HUES64 (cell line): ENCODE results near the gene CAPN12.
A peak's percentile ranks its signal among the peaks of the same experiment; 100 is the strongest.

Source experiments
- H3K27ac ChIP-seq: 2 replicates; pipeline ENCODE4 v1.7.0; 2013; ENCODE audit warnings: low read depth, low read length, inconsistent platforms
- H3K27me3 ChIP-seq: 2 replicates; pipeline ENCODE4 v1.6.1; 2013; ENCODE audit warnings: mild to moderate bottlenecking, low read length; ENCODE audit not compliant: insufficient read depth
- H3K36me3 ChIP-seq: 2 replicates; pipeline ENCODE4 v1.6.1; 2013; ENCODE audit warnings: mild to moderate bottlenecking, low read length; ENCODE audit not compliant: insufficient read depth
- H3K4me1 ChIP-seq: 2 replicates; pipeline ENCODE4 v1.6.1; 2013; ENCODE audit warnings: mild to moderate bottlenecking, low read length, moderate library complexity; ENCODE audit not compliant: insufficient read depth
- H3K4me3 ChIP-seq: 2 replicates; pipeline ENCODE4 v1.5.1; 2013; ENCODE audit warnings: mild to moderate bottlenecking, low read length, moderate library complexity
- H3K9ac ChIP-seq: 2 replicates; pipeline ENCODE4 v1.6.1; 2013; ENCODE audit warnings: mild to moderate bottlenecking, low read depth, low read length
- H3K9me3 ChIP-seq: 2 replicates; pipeline ENCODE4 v1.6.1; 2013; ENCODE audit warnings: low read depth, low read length; ENCODE audit not compliant: insufficient read depth
- WGBS: fragments of 150-250, 120-280 bp; methylation state at CpG from one replicate; pipeline ENCODE4 v1.1.7; 2013; ENCODE audit warnings: missing lambda C conversion rate; 5-methylcytosine and 5-hydroxymethylcytosine counted together

CAPN12 gene

GRCh38 chr19:38721979-38722773 is 22.1 kb downstream of the CAPN12 start:
- Histone ChIP-seq H3K9ac (no peak overlapping the region), H3K27me3 (no peaks in the 10 kb centered on the region), H3K4me3 (no peak overlapping the region), H3K4me1 (no peaks in the 10 kb centered on the region), H3K27ac (no peak overlapping the region), H3K9me3 (no peaks in the 10 kb centered on the region), H3K36me3 (peaks cover 99% of the 10 kb centered on the region)
- WGBS: 86% methylated on average over 17 of the region's 17 CpGs

GRCh38 chr19:38721496-38721895 is 22.8 kb downstream of the CAPN12 start:
- no peaks in the 10 kb centered on the region for H3K9me3 ChIP-seq
- no peak overlapping the region for H3K4me3 ChIP-seq
- H3K4me1 ChIP-seq: no peaks in the 10 kb centered on the region
- H3K27ac ChIP-seq: no peak overlapping the region
- 95% methylated on average over 20 of the region's 20 CpGs for WGBS
- peaks cover 99% of the 10 kb centered on the region for H3K36me3 ChIP-seq
- no peak overlapping the region for H3K9ac ChIP-seq
- H3K27me3 ChIP-seq: no peaks in the 10 kb centered on the region

GRCh38 chr19:38720559-38721236 is 23.6 kb downstream of the CAPN12 start:
- H3K9ac ChIP-seq: no peak overlapping the region
- H3K27me3 ChIP-seq: no peaks in the 10 kb centered on the region
- no peaks in the 10 kb centered on the region for H3K4me1 ChIP-seq
- H3K4me3 ChIP-seq: no peak overlapping the region
- 95% methylated on average over 15 of the region's 15 CpGs for WGBS
- H3K9me3 ChIP-seq: no peaks in the 10 kb centered on the region
- no peak overlapping the region for H3K27ac ChIP-seq
- peaks cover 97% of the 10 kb centered on the region for H3K36me3 ChIP-seq

GRCh38 chr19:38719761-38720558 is 24.3 kb downstream of the CAPN12 start:
- WGBS: 94% methylated on average over 24 of the region's 24 CpGs
- H3K9me3 ChIP-seq: no peaks in the 10 kb centered on the region
- no peaks in the 10 kb centered on the region for H3K27me3 ChIP-seq
- no peak overlapping the region for H3K27ac ChIP-seq
- peaks cover 95% of the 10 kb centered on the region for H3K36me3 ChIP-seq
- no peak overlapping the region for H3K4me3 ChIP-seq
- H3K9ac ChIP-seq: no peak overlapping the region
- no peaks in the 10 kb centered on the region for H3K4me1 ChIP-seq

GRCh38 chr19:38718747-38719543 is 25.3 kb downstream of the CAPN12 start:
- Histone ChIP-seq H3K27ac (0 out of 2 replicates have a peak overlapping the region, but pooled peaks have one; percentile 46), H3K36me3 (peaks cover 95% of the 10 kb centered on the region), H3K9me3 (no peaks in the 10 kb centered on the region), H3K4me3 (no peak overlapping the region), H3K9ac (no peak overlapping the region; the same call in 1 of the 2 replicates), H3K4me1 (no peaks in the 10 kb centered on the region), H3K27me3 (no peaks in the 10 kb centered on the region)
- 86% methylated on average over 24 of the region's 24 CpGs for WGBS

GRCh38 chr19:38717855-38718254 is 26.4 kb downstream of the CAPN12 start:
- WGBS: 96% methylated on average over 11 of the region's 11 CpGs
- no peaks in the 10 kb centered on the region for H3K9me3 ChIP-seq
- H3K27me3 ChIP-seq: no peaks in the 10 kb centered on the region
- H3K27ac ChIP-seq: no peak overlapping the region
- H3K9ac ChIP-seq: no peak overlapping the region
- H3K4me1 ChIP-seq: no peaks in the 10 kb centered on the region
- H3K4me3 ChIP-seq: no peak overlapping the region
- H3K36me3 ChIP-seq: peaks cover 95% of the 10 kb centered on the region

GRCh38 chr19:38717051-38717450 is 27.2 kb downstream of the CAPN12 start:
- no peaks in the 10 kb centered on the region for H3K27me3 ChIP-seq
- peaks cover 95% of the 10 kb centered on the region for H3K36me3 ChIP-seq
- 96% methylated on average over 17 of the region's 17 CpGs for WGBS
- H3K9me3 ChIP-seq: no peaks in the 10 kb centered on the region
- H3K9ac ChIP-seq: no peak overlapping the region
- no peak overlapping the region for H3K4me3 ChIP-seq
- H3K27ac ChIP-seq: no peak overlapping the region
- no peaks in the 10 kb centered on the region for H3K4me1 ChIP-seq

GRCh38 chr19:38715555-38715954 is 28.7 kb downstream of the CAPN12 start:
- Histone ChIP-seq H3K4me3 (no peak overlapping the region), H3K9ac (no peak overlapping the region), H3K9me3 (no peaks in the 10 kb centered on the region), H3K27ac (no peak overlapping the region), H3K27me3 (no peaks in the 10 kb centered on the region), H3K4me1 (no peaks in the 10 kb centered on the region), H3K36me3 (peaks cover 95% of the 10 kb centered on the region)
- 90% methylated on average over 3 of the region's 3 CpGs for WGBS

- Histone ChIP-seq H3K27ac (no peak overlapping the region), H3K9me3 (no peaks in the 10 kb centered on the region), H3K36me3 (peaks cover 95% of the 10 kb centered on the region), H3K27me3 (no peaks in the 10 kb centered on the region), H3K4me3 (no peak overlapping the region), H3K4me1 (no peaks in the 10 kb centered on the region), H3K9ac (no peak overlapping the region)
- 96% methylated on average over 14 of the region's 14 CpGs for WGBS
Measured at GRCh38 chr19:38714354-38714778, 29.9 kb downstream of the CAPN12 start.

- H3K36me3 ChIP-seq: peaks cover 95% of the 10 kb centered on the region
- no peak overlapping the region for H3K9ac ChIP-seq
- H3K4me3 ChIP-seq: no peak overlapping the region
- H3K27me3 ChIP-seq: no peaks in the 10 kb centered on the region
- H3K4me1 ChIP-seq: no peaks in the 10 kb centered on the region
- 89% methylated on average over 14 of the region's 14 CpGs for WGBS
- H3K27ac ChIP-seq: no peak overlapping the region
- H3K9me3 ChIP-seq: no peaks in the 10 kb centered on the region
Measured at GRCh38 chr19:38713865-38714264, 30.4 kb downstream of the CAPN12 start.
